Epithelial cell of proximal tubule (primary cell): ENCODE measurements around the gene CNOT3. TPM values are rescaled to one million over a fixed set of nuclear protein-coding genes. Genes with fewer than 3 reads are reported as not detected.
"Not testable (repeated sequence)": the region's sequence is repeated elsewhere in the genome, so short reads cannot be mapped to it uniquely, and the experiment has no call there.

Experiments
- DNase-seq: peaks from one replicate; pipeline ENCODE4 v3.0.0-alpha.2; 2011; ENCODE audit warnings: low read depth
- H3K4me3 ChIP-seq: 2 replicates; pipeline ENCODE4 v1.5.1; 2011; ENCODE audit warnings: low read depth, mild to moderate bottlenecking, low read length
- total RNA-seq: library from RNA; depleted of rRNA; stranded (reverse); fragments of >200 nt; gene quantifications from 2 replicates; pipeline ENCODE4 v1.2.3, GENCODE V29; 2015
- TF ChIP-seq, protein P1 (sequence below): conservative IDR thresholded peaks from 2 replicates; pipeline ENCODE4 v1.5.1; 2012; ENCODE audit warnings: low read depth, mild to moderate bottlenecking, low read length

CNOT3 gene
- total RNA-seq, 1 donor from 2014 or later = 20.5 TPM

- TF ChIP-seq, protein P1, sequence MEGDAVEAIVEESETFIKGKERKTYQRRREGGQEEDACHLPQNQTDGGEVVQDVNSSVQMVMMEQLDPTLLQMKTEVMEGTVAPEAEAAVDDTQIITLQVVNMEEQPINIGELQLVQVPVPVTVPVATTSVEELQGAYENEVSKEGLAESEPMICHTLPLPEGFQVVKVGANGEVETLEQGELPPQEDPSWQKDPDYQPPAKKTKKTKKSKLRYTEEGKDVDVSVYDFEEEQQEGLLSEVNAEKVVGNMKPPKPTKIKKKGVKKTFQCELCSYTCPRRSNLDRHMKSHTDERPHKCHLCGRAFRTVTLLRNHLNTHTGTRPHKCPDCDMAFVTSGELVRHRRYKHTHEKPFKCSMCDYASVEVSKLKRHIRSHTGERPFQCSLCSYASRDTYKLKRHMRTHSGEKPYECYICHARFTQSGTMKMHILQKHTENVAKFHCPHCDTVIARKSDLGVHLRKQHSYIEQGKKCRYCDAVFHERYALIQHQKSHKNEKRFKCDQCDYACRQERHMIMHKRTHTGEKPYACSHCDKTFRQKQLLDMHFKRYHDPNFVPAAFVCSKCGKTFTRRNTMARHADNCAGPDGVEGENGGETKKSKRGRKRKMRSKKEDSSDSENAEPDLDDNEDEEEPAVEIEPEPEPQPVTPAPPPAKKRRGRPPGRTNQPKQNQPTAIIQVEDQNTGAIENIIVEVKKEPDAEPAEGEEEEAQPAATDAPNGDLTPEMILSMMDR = no peak
- no peak for DNase-seq
- H3K4me3 ChIP-seq = peak overlapping the region; percentile 62
These were observed 25.3 kb downstream of the CNOT3 start for GRCh38 chr19:54162884-54163283.

- TF ChIP-seq, protein P1 = no peak
- DNase-seq = no peak
- H3K4me3 ChIP-seq = no peak overlapping the region
These were observed 27.0 kb downstream of the CNOT3 start for GRCh38 chr19:54164369-54165068.

- TF ChIP-seq, protein P1 = no peak
- no peak for DNase-seq
- H3K4me3 ChIP-seq = no peak overlapping the region
These were observed 27.7 kb downstream of the CNOT3 start for GRCh38 chr19:54165222-54165621.

GRCh38 chr19:54168174-54168917, 30.8 kb downstream of the CNOT3 start:
- DNase-seq = no peak
- TF ChIP-seq, protein P1 = peak; percentile 75
- no peak overlapping the region for H3K4me3 ChIP-seq

GRCh38 chr19:54169149-54169740, 31.7 kb downstream of the CNOT3 start:
- H3K4me3 ChIP-seq = no peak overlapping the region
- no peak for DNase-seq
- TF ChIP-seq, protein P1 = no peak

DNA sequence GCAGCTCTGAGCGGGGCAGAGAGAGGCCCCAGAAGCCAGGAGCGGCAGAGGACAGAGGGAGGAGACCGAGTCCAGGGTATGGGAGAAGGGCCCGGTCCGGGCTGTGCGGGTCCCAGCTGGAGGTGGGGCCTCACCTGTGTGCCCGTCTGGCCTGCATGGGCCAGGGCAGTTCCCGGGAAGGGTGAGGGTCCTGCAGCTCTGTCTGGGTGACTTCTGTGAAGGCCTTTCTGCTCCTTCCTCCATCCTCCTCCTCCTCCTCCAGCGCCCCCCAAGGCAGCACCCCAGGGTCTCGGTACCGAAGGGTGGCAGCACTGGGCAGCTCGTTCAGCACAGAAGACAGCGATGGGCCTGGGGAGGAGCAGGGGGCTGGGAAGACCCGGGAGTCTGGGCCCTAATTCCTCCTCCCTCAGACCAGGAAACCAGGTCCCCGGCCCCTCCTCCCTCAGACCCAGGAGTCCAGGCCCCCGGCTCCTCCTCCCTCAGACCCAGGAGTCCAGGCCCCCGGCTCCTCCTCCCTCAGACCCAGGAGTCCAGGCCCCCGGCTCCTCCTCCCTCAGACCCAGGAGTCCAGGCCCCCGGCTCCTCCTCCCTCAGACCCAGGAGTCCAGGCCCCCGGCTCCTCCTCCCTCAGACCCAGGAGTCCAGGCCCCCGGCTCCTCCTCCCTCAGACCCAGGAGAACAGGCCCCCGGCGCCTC, 34.3 kb downstream of the CNOT3 start:
- H3K4me3 ChIP-seq, DNase-seq: not testable (repeated sequence)
